COLO668 (cell line): ENCODE data around the gene RAMP2.

Experiments
- DNase-seq: peaks from one replicate; lab custom pipeline; 2025; ENCODE audit not compliant: unreplicated experiment; lab: John Stamatoyannopoulos, UW

The RAMP2 gene

GRCh38 chr17:42791948-42792347 lies 30.9 kb downstream of the RAMP2 start:
- DNase-seq, result no peak

GRCh38 chr17:42792545-42792944 lies 31.5 kb downstream of the RAMP2 start:
- DNase-seq, result no peak

GRCh38 chr17:42795061-42795460 lies 34.0 kb downstream of the RAMP2 start:
- no peak for DNase-seq

GRCh38 chr17:42795465-42795864 lies 34.4 kb downstream of the RAMP2 start:
- no peak for DNase-seq

- DNase-seq, result no peak
Observed at GRCh38 chr17:42796066-42796758, 35.2 kb downstream of the RAMP2 start.

GRCh38 chr17:42797067-42798007 lies 36.3 kb downstream of the RAMP2 start:
- peak; percentile 5 for DNase-seq

- no peak for DNase-seq
Observed at GRCh38 chr17:42798011-42798382, 37.0 kb downstream of the RAMP2 start.

- peak; percentile 83 for DNase-seq
Observed at GRCh38 chr17:42798383-42799380, 37.7 kb downstream of the RAMP2 start, which contains the start of the genes CNTD1 and COA3. Gene CNTD1 (plus strand): TSS chr17:42798861. CDS start chr17:42799068, 207 bp downstream. Gene COA3 (minus strand): TSS chr17:42798704. CDS start chr17:42798681, 23 bp downstream.

- DNase-seq, result no peak
Observed at GRCh38 chr17:42803074-42803883, 42.3 kb downstream of the RAMP2 start.

GRCh38 chr17:42804918-42805367 lies 43.9 kb downstream of the RAMP2 start:
- DNase-seq, result peak; percentile 32

GRCh38 chr17:42806249-42806648 lies 45.2 kb downstream of the RAMP2 start:
- no peak for DNase-seq

- DNase-seq, result no peak
Observed at GRCh38 chr17:42809250-42809649, 48.2 kb downstream of the RAMP2 start.
